SK-N-SH (cell line): ENCODE data around the gene BRMS1. TPM values are rescaled to one million over a fixed set of nuclear protein-coding genes. Genes with fewer than 3 reads are reported as not detected.

Source experiments
- CTCF ChIA-PET: fragments of 300-600, 350-600 bp; formaldehyde crosslinking; extraction: SDS; loops from one replicate; lab custom pipeline; 2021; lab: Yijun Ruan, JAX
- POLR2A ChIA-PET: fragments of 350-600 bp; sonication (Branson Sonifier 250); formaldehyde crosslinking; extraction: SDS; loops from one replicate; lab custom pipeline; 2020; ENCODE audit warnings: antibody characterized with exemption, inconsistent platforms; lab: Yijun Ruan, JAX
- DNase-seq: peaks from one replicate; pipeline ENCODE4 v3.0.0; 2012
- H2AFZ ChIP-seq: fragments of 200-600 bp; sonication (generic); 2 replicates; pipeline ENCODE4 v1.8.1; 2016; ENCODE audit warnings: antibody characterized with exemption, mild to moderate bottlenecking, low read depth
- H3F3A ChIP-seq: fragments of 200-600 bp; sonication (generic); replicated peaks from 2 replicates; pipeline ENCODE3; 2016; ENCODE audit warnings: antibody characterized with exemption, mild to moderate bottlenecking; ENCODE audit not compliant: insufficient read depth
- H3K27ac ChIP-seq, 2 experiments: fragments of 200-500 bp in 1 of 2; fragments of 200-600 bp in 1 of 2; sonication (Bioruptor generic) in 1 of 2; sonication (generic), shearing (Covaris generic) in 1 of 2; 2 replicates each; pipeline versions ENCODE4 v1.5.1 to v1.6.1; 2014 to 2016; ENCODE audit warnings: low read depth in 2 of 2, inconsistent platforms in 1 of 2, low read length in 1 of 2, mild to moderate bottlenecking in 1 of 2, mixed read lengths in 1 of 2
- H3K27me3 ChIP-seq: fragments of 200-600 bp; sonication (generic), shearing (Covaris generic); 2 replicates; pipeline ENCODE4 v1.6.1; 2016; ENCODE audit warnings: mixed run types; ENCODE audit not compliant: insufficient read depth
- H3K36me3 ChIP-seq, 2 experiments: fragments of 200-500 bp in 1 of 2; fragments of 200-600 bp in 1 of 2; sonication (Bioruptor generic) in 1 of 2; sonication (generic) in 1 of 2; replicated peaks in 1 of 2; 2 replicates each; pipeline versions ENCODE3 to v1.5.1; 2014 to 2016; ENCODE audit warnings: low read length in 1 of 2, mild to moderate bottlenecking in 1 of 2; ENCODE audit not compliant: insufficient read depth in 2 of 2, control insufficient read depth in 1 of 2
- H3K4me1 ChIP-seq, 2 experiments: fragments of 200-500 bp in 1 of 2; fragments of 200-600 bp in 1 of 2; sonication (Bioruptor generic) in 1 of 2; sonication (generic), shearing (Covaris generic) in 1 of 2; 2 replicates each; pipeline versions ENCODE4 v1.5.1 to v1.6.1; 2014 to 2016; ENCODE audit warnings: low read depth in 1 of 2, low read length in 1 of 2, mixed run types in 1 of 2; ENCODE audit not compliant: insufficient read depth in 2 of 2, control insufficient read depth in 1 of 2
- H3K4me2 ChIP-seq: fragments of 200-600 bp; sonication (generic), shearing (Covaris generic); 2 replicates; pipeline ENCODE4 v1.6.1; 2017; ENCODE audit warnings: mixed run types
- H3K4me3 ChIP-seq, 2 experiments: fragments of 200-500 bp in 1 of 2; fragments of 200-600 bp in 1 of 2; sonication (Bioruptor generic) in 1 of 2; sonication (generic), shearing (Covaris generic) in 1 of 2; 2 replicates each; pipeline versions ENCODE4 v1.5.1 to v1.8.1; 2014 to 2016; ENCODE audit warnings: low read depth in 2 of 2, inconsistent platforms in 1 of 2, low read length in 1 of 2, mild to moderate bottlenecking in 1 of 2, mixed read lengths in 1 of 2, moderate library complexity in 1 of 2
- H3K79me2 ChIP-seq: fragments of 200-600 bp; sonication (generic); 2 replicates; pipeline ENCODE4 v1.8.1; 2017; ENCODE audit warnings: mild to moderate bottlenecking; ENCODE audit not compliant: insufficient read depth
- H3K9ac ChIP-seq: fragments of 200-600 bp; sonication (generic); 2 replicates; pipeline ENCODE4 v1.6.1; 2017; ENCODE audit warnings: mixed run types
- H3K9me2 ChIP-seq: fragments of 200-600 bp; sonication (generic); 2 replicates; pipeline ENCODE4 v1.6.1; 2017; ENCODE audit warnings: mixed run types
- H3K9me3 ChIP-seq: fragments of 200-600 bp; sonication (generic); 2 replicates; pipeline ENCODE4 v1.6.1; 2017; ENCODE audit warnings: mixed run types, mild to moderate bottlenecking, moderate library complexity
- H4K20me1 ChIP-seq: fragments of 200-600 bp; sonication (generic); 2 replicates; pipeline ENCODE4 v1.6.1; 2017; ENCODE audit warnings: mild to moderate bottlenecking, mixed run types; ENCODE audit not compliant: insufficient read depth
- CHD2 ChIP-seq: fragments of 150-350 bp; IDR thresholded peaks from 2 replicates; pipeline ENCODE4 v1.6.1; 2018; ENCODE audit warnings: low read length; ENCODE audit not compliant: partially characterized antibody
- ELF1 ChIP-seq: IDR thresholded peaks from 2 replicates; pipeline ENCODE4 v1.4.0; 2012
- EP300 ChIP-seq, 2 experiments: IDR thresholded peaks; 2 replicates each; pipeline versions ENCODE4 v1.4.0 to v1.6.1; 2012; ENCODE audit warnings: borderline replicate concordance in 1 of 2, low read depth in 1 of 2, low read length in 1 of 2
- EZH2phosphoT487 ChIP-seq: fragments of 200-600 bp; sonication (generic); IDR thresholded peaks from 2 replicates; pipeline ENCODE4 v1.6.1; 2017; ENCODE audit warnings: low read depth, mixed run types, mild to moderate bottlenecking, antibody characterized with exemption, moderate library complexity, borderline replicate concordance
- FOSL2 ChIP-seq: IDR thresholded peaks from 2 replicates; pipeline ENCODE4 v1.4.0; 2012; ENCODE audit warnings: low read depth, mild to moderate bottlenecking, moderate library complexity, borderline replicate concordance
- FOXJ3 ChIP-seq: sonication (generic); formaldehyde crosslinking; IDR thresholded peaks from 2 replicates; pipeline ENCODE4 v1.5.1; 2020; ENCODE audit warnings: mild to moderate bottlenecking, missing genetic modification reagents
- FOXM1 ChIP-seq: IDR thresholded peaks from 2 replicates; pipeline ENCODE4 v1.4.0; 2012; ENCODE audit warnings: low read depth, mild to moderate bottlenecking
- GABPA ChIP-seq: IDR thresholded peaks from 2 replicates; pipeline ENCODE4 v1.4.0; 2012; ENCODE audit warnings: low read depth, mild to moderate bottlenecking
- NFIC ChIP-seq: IDR thresholded peaks from 2 replicates; pipeline ENCODE4 v1.4.0; 2012; ENCODE audit warnings: borderline replicate concordance
- NRF1 ChIP-seq: IDR thresholded peaks from 2 replicates; pipeline ENCODE4 v1.6.1; 2012; ENCODE audit warnings: low read depth, mild to moderate bottlenecking, low read length
- RFX5 ChIP-seq: IDR thresholded peaks from 2 replicates; pipeline ENCODE4 v1.6.1; 2012; ENCODE audit warnings: mild to moderate bottlenecking, improper control_type of control experiment, low read length
- SIN3A ChIP-seq: IDR thresholded peaks from 2 replicates; pipeline ENCODE4 v1.6.1; 2012; ENCODE audit warnings: low read depth, mild to moderate bottlenecking, low read length, moderate library complexity, borderline replicate concordance
- TEAD4 ChIP-seq: IDR thresholded peaks from 2 replicates; pipeline ENCODE4 v1.4.0; 2012; ENCODE audit warnings: mild to moderate bottlenecking, borderline replicate concordance; ENCODE audit not compliant: insufficient read depth
- WGBS: methylation state at CpG from one replicate; pipeline ENCODE4 v1.1.6; 2017; ENCODE audit warnings: low lambda C conversion rate; 5-methylcytosine and 5-hydroxymethylcytosine counted together
- polyA plus RNA-seq, 3 experiments: library from polyadenylated mRNA; depleted of rRNA; stranded (reverse); fragments of >200 nt; gene quantifications; 2 replicates each; pipeline ENCODE4 v1.2.3, GENCODE V29; 2012
- TF ChIP-seq, protein P1 (sequence below): fragments of 150-350 bp; IDR thresholded peaks from 2 replicates; pipeline ENCODE4 v1.6.1; 2017; ENCODE audit warnings: antibody characterized with exemption, low read length, low read depth, borderline replicate concordance
- TF ChIP-seq, protein P2 (sequence below): IDR thresholded peaks from 2 replicates; pipeline ENCODE4 v1.6.1; 2012; ENCODE audit warnings: mild to moderate bottlenecking, low read depth, low read length, moderate library complexity

The BRMS1 gene
- polyA plus RNA-seq, 1 of the 3 experiments (the other 2 are of a cell fraction): 70.0 TPM

DNA sequence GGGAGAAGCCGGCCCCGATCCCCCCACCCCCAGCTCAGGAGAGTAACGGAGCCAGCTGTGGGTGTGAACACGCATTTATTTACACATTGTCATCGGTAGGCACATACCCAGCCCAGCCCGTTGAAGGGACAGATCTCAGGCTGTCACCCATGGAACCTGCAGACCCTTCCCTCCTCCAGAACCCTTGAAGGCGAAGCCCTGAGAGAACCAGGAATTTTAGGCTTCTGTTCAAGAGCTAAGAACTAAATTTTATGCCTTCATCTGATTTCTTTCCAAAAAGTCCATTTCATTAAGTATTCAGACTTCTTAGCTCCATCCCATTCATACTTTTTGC is 379 bp upstream of the BRMS1 start:
- peaks cover 14% of the 10 kb centered on the region for H3F3A ChIP-seq
- peaks cover 27% of the 10 kb centered on the region for H3K79me2 ChIP-seq
- peak overlapping the region; percentile 91 for H3K9ac ChIP-seq
- ChIA-PET POLR2A (interaction anchor here (3.8 kb wide), 1 partner anchor 33 kb away, joined by 19 read pairs; no protein-coding TSS in a partner anchor), CTCF (interaction anchor here (2.1 to 6.6 kb wide), 6 partner anchors 11 to 63 kb away, joined by 7 to 62 read pairs (median 18); partner anchors contain the start of gene RIN1)
- TF ChIP-seq, protein P1, sequence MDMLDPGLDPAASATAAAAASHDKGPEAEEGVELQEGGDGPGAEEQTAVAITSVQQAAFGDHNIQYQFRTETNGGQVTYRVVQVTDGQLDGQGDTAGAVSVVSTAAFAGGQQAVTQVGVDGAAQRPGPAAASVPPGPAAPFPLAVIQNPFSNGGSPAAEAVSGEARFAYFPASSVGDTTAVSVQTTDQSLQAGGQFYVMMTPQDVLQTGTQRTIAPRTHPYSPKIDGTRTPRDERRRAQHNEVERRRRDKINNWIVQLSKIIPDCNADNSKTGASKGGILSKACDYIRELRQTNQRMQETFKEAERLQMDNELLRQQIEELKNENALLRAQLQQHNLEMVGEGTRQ: no peak
- TF ChIP-seq ELF1: no peak
- TF ChIP-seq FOSL2: no peak
- TF ChIP-seq CHD2: no peak
- TF ChIP-seq SIN3A: no peak
- no peak for TF ChIP-seq GABPA
- H2AFZ ChIP-seq: peak overlapping the region; percentile 94
- peaks cover 24 to 37% of the 10 kb centered on the region in 2 experiments; a peak in 3 of 4 replicates for H3K4me1 ChIP-seq
- DNase-seq: no peak
- H3K36me3 ChIP-seq: peaks cover 3 to 19% of the 10 kb centered on the region in 2 experiments
- H3K27me3 ChIP-seq: no peaks in the 10 kb centered on the region
- WGBS: 0% methylated on average over 3 of the region's 7 CpGs
- no peaks in the 10 kb centered on the region for H4K20me1 ChIP-seq
- peak overlapping the region; percentile 95 to 96 for H3K4me3 ChIP-seq
- peak overlapping the region; percentile 96 for H3K4me2 ChIP-seq
- no peaks in the 10 kb centered on the region for H3K9me2 ChIP-seq
- H3K9me3 ChIP-seq: no peaks in the 10 kb centered on the region
- H3K27ac ChIP-seq: peak overlapping the region; percentile 72 to 85

DNA sequence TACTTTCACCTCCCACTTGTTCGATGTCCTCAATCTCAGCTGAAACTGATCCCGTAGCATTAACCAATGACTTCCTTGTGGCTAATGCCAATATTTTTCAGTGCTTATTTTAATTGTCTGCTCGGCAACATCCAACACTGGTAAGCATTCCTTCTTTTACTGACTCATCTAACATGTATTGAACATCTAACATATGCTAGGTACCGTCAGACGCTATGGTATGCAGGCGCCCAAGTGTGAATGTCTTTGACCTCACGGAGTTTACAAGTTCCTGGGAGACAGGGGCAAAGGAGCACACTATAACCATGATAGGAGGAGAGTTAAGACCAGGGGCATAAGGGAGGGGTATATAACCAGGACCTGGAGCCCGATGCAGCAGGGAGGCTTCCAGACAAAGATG is 1.7 kb downstream of the BRMS1 start:
- CTCF ChIA-PET: interaction anchor here (5.5 to 6.6 kb wide), 2 partner anchors 9 to 30 kb away, joined by 33 to 62 read pairs; partner anchors contain the start of gene RIN1

More for the DNA sequence above, 1.7 kb downstream of the BRMS1 start:
- Histone ChIP-seq H3K27me3 (no peaks in the 10 kb centered on the region), H3K79me2 (peaks cover 27% of the 10 kb centered on the region), H3K36me3 (peaks cover 7 to 36% of the 10 kb centered on the region in 2 experiments), H3K27ac (no peak overlapping the region), H3K4me1 (peaks cover 25 to 42% of the 10 kb centered on the region in 2 experiments), H2AFZ (no peak overlapping the region), H4K20me1 (no peaks in the 10 kb centered on the region), H3K4me3 (0 out of 4 replicates have a peak overlapping the region, but pooled peaks of 1 of the 2 experiments have one; percentile 95), H3K9me3 (no peaks in the 10 kb centered on the region), H3K9me2 (no peaks in the 10 kb centered on the region), H3F3A (peaks cover 10% of the 10 kb centered on the region), H3K4me2 (peak overlapping the region; percentile 96; the same call in 1 of the 2 replicates), H3K9ac (no peak overlapping the region)
- no peak for DNase-seq
- TF ChIP-seq CHD2: no peak
- TF ChIP-seq, protein P2, sequence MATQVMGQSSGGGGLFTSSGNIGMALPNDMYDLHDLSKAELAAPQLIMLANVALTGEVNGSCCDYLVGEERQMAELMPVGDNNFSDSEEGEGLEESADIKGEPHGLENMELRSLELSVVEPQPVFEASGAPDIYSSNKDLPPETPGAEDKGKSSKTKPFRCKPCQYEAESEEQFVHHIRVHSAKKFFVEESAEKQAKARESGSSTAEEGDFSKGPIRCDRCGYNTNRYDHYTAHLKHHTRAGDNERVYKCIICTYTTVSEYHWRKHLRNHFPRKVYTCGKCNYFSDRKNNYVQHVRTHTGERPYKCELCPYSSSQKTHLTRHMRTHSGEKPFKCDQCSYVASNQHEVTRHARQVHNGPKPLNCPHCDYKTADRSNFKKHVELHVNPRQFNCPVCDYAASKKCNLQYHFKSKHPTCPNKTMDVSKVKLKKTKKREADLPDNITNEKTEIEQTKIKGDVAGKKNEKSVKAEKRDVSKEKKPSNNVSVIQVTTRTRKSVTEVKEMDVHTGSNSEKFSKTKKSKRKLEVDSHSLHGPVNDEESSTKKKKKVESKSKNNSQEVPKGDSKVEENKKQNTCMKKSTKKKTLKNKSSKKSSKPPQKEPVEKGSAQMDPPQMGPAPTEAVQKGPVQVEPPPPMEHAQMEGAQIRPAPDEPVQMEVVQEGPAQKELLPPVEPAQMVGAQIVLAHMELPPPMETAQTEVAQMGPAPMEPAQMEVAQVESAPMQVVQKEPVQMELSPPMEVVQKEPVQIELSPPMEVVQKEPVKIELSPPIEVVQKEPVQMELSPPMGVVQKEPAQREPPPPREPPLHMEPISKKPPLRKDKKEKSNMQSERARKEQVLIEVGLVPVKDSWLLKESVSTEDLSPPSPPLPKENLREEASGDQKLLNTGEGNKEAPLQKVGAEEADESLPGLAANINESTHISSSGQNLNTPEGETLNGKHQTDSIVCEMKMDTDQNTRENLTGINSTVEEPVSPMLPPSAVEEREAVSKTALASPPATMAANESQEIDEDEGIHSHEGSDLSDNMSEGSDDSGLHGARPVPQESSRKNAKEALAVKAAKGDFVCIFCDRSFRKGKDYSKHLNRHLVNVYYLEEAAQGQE: no peak
- no peak for TF ChIP-seq SIN3A
- TF ChIP-seq NFIC: no peak
- TF ChIP-seq TEAD4: no peak
- TF ChIP-seq NRF1: no peak
- TF ChIP-seq ELF1: no peak
- TF ChIP-seq EP300 (IDR thresholded peaks at IDR 0.05; ENCODE audit: borderline replicate concordance in 1 of 2, low read depth in 1 of 2, low read length in 1 of 2): no peak
- no peak for TF ChIP-seq FOXM1
- no peak for TF ChIP-seq EZH2phosphoT487
- TF ChIP-seq FOXJ3: no peak
- TF ChIP-seq RFX5: no peak
- POLR2A ChIA-PET: no interaction called here
- WGBS: 94% methylated on average over 8 of the region's 8 CpGs
